DMS 273 (cell line): ENCODE measurements around the gene TCF25.

Source experiments
- DNase-seq: peaks from one replicate; lab custom pipeline; 2025; ENCODE audit not compliant: unreplicated experiment; lab: John Stamatoyannopoulos, UW

TCF25 gene

GRCh38 chr16:89936508-89936907 is 63.1 kb downstream of the TCF25 start:
- no peak for DNase-seq

GRCh38 chr16:89936981-89937380 is 63.6 kb downstream of the TCF25 start:
- no peak for DNase-seq

- no peak for DNase-seq
These were observed 64.9 kb downstream of the TCF25 start for GRCh38 chr16:89938175-89938885.

GRCh38 chr16:89944773-89945172 is 71.4 kb downstream of the TCF25 start:
- no peak for DNase-seq

- DNase-seq, result no peak
These were observed 72.3 kb downstream of the TCF25 start for GRCh38 chr16:89945654-89946053.

GRCh38 chr16:89946515-89946914 is 73.1 kb downstream of the TCF25 start:
- DNase-seq, result no peak

- DNase-seq, result peak; percentile 45
These were observed 75.8 kb downstream of the TCF25 start for GRCh38 chr16:89949121-89949742.

GRCh38 chr16:89949756-89950155 is 76.4 kb downstream of the TCF25 start:
- no peak for DNase-seq

GRCh38 chr16:89951509-89951908 is 78.1 kb downstream of the TCF25 start:
- DNase-seq, result no peak

GRCh38 chr16:89952049-89952448 is 78.7 kb downstream of the TCF25 start:
- no peak for DNase-seq

- DNase-seq, result no peak
These were observed 79.2 kb downstream of the TCF25 start for GRCh38 chr16:89952551-89952950.

- DNase-seq, result no peak
These were observed 80.4 kb downstream of the TCF25 start for GRCh38 chr16:89953671-89954406.

GRCh38 chr16:89954462-89954861 is 81.1 kb downstream of the TCF25 start:
- no peak for DNase-seq

- no peak for DNase-seq
These were observed 81.8 kb downstream of the TCF25 start for GRCh38 chr16:89955001-89955685.

- DNase-seq, result no peak
These were observed 83.3 kb downstream of the TCF25 start for GRCh38 chr16:89956505-89957215.

GRCh38 chr16:89957216-89957785 is 83.9 kb downstream of the TCF25 start:
- no peak for DNase-seq

GRCh38 chr16:89958068-89958467 is 84.7 kb downstream of the TCF25 start:
- DNase-seq, result peak; percentile 58

- no peak for DNase-seq
These were observed 85.2 kb downstream of the TCF25 start for GRCh38 chr16:89958596-89958995.

- no peak for DNase-seq
These were observed 87.6 kb downstream of the TCF25 start for GRCh38 chr16:89960966-89961365.
